ENCODE data around the gene SMIM32. TPM values are rescaled to one million over a fixed set of nuclear protein-coding genes. Genes with fewer than 3 reads are reported as not detected.

SMIM32 gene
- total RNA-seq, 6 donors from 2014 or later: not detected

DNA sequence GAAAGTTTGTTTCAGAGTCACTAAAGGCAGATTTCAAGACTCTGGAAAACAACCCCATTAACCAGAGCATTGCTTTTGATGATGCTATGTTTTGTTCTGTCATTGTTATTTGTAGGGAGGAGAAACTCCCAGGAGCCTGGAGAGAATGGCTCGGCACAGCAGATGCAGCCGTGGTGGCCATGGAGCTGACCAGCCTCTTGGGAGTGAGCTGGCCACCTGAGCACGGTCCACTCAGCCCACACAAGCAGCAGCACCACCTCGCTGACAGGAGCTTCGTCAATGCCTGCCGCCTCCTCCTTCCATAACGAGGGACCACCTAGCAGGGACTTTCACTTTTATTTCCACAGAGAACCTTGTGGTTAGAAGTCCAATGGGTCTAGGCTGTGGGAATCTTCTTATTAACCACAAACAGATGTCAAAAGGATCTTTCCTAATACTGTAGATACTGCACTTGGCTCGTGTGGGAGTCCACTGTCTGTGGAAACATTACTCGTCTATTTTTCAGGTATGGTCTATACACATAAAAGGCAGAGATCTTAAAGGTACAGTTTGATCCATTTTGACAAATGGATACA, 21.0 kb upstream of the SMIM32 start:
- no peaks in the 10 kb centered on the region for H3K4me1 ChIP-seq
- no peaks in the 10 kb centered on the region for H3K9me3 ChIP-seq
- no peaks in the 10 kb centered on the region for H3K36me3 ChIP-seq
- ATAC-seq (ENCODE audit: low FRiP score in 2 of 2) (no peak), DNase-seq (peak in 1 of 2 donors; percentile 25)
- no peaks in the 10 kb centered on the region for H3K27me3 ChIP-seq
- no peak overlapping the region for H3K4me3 ChIP-seq
- no peak overlapping the region for H3K27ac ChIP-seq
- TF ChIP-seq, protein P1, sequence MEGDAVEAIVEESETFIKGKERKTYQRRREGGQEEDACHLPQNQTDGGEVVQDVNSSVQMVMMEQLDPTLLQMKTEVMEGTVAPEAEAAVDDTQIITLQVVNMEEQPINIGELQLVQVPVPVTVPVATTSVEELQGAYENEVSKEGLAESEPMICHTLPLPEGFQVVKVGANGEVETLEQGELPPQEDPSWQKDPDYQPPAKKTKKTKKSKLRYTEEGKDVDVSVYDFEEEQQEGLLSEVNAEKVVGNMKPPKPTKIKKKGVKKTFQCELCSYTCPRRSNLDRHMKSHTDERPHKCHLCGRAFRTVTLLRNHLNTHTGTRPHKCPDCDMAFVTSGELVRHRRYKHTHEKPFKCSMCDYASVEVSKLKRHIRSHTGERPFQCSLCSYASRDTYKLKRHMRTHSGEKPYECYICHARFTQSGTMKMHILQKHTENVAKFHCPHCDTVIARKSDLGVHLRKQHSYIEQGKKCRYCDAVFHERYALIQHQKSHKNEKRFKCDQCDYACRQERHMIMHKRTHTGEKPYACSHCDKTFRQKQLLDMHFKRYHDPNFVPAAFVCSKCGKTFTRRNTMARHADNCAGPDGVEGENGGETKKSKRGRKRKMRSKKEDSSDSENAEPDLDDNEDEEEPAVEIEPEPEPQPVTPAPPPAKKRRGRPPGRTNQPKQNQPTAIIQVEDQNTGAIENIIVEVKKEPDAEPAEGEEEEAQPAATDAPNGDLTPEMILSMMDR (IDR thresholded peaks at IDR 0.05): no peak
- no peak for TF ChIP-seq POLR2AphosphoS5 (IDR thresholded peaks at IDR 0.05)
- no peak for TF ChIP-seq EP300 (IDR thresholded peaks at IDR 0.05)
- TF ChIP-seq POLR2A (IDR thresholded peaks at IDR 0.05): no peak
- WGBS, 2 donors: 60 to 75% methylated on average over 6 to 9 of the region's 9 CpGs

DNA sequence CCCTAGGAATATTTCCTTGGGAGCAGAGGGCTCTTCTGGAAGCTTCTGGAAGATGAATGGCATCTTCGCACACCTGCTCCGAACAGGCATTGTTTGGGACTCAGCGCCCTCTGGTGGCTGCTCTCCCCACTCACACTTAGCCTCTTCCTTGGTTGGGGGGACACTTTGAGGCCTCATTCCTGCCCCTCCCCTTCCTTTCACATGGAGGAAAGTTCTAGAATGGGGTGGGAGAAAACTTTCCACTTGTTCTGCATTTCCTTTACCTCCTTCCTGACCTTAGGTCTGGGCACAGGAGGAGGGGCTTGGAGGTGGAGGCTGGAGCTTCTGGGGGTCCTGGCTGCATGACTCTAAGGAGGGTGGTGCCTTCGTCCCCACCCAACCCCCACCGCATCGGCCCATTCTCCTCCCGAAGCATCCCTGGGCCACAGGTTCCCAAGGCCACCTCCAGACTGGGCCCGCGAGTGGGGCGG, 19.3 kb upstream of the SMIM32 start:
- Histone ChIP-seq H3K27ac (no peak overlapping the region), H3K4me1 (no peaks in the 10 kb centered on the region), H3K9me3 (no peaks in the 10 kb centered on the region), H3K4me3 (no peak overlapping the region), H3K36me3 (no peaks in the 10 kb centered on the region), H3K27me3 (no peaks in the 10 kb centered on the region)
- DNase-seq (peak; percentile 36 to 46), ATAC-seq (ENCODE audit: low FRiP score in 2 of 2) (peak in 1 of 2 donors; percentile 55)
- TF ChIP-seq, protein P1 (IDR thresholded peaks at IDR 0.05): peak; percentile 71 to 85 (median 74)
- TF ChIP-seq POLR2AphosphoS5 (IDR thresholded peaks at IDR 0.05): no peak
- 52 to 59% methylated on average over 10 of the region's 10 CpGs for WGBS, 2 donors

DNA sequence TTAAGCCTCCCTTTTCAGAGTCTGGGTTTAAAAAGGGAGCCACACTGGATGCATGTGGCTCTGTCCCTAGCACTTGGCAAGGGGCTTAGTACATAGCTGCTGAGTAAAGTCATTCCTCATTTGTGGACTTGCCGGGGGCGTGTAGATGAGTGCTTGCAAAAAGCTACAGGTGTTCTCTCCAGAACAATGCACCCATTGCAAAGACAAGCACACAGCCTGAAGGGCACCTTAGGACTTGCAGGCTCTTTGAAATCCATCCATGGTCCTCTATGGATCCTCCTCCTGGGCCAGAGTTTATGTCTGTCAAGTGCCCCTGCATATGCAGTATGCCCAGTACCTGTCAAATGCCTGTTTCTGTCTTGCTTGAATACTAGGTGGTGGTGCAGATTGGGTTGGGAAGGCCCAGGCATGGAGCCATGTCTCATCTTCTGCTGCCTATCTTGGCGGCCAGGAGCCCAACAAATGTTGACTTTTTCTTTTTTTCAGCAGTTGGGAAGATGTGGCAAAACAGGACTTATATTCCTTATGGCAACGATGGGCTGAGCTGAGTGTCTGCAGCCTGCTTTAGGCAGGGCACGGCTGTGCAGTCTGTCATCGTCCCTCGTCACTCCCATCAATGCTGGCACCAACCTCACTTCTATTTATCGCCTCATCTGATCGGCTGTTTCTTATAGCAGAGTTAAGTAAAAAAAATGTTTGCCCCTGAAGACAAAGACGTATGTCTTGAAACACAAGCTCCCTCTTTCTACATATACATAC, 18.5 kb upstream of the SMIM32 start:
- no peak overlapping the region for H3K4me3 ChIP-seq
- no peaks in the 10 kb centered on the region for H3K27me3 ChIP-seq
- H3K36me3 ChIP-seq: no peaks in the 10 kb centered on the region
- no peaks in the 10 kb centered on the region for H3K4me1 ChIP-seq
- ATAC-seq (ENCODE audit: low FRiP score in 2 of 2) (no peak), DNase-seq (no peak)
- no peaks in the 10 kb centered on the region for H3K9me3 ChIP-seq
- no peak for TF ChIP-seq EP300 (IDR thresholded peaks at IDR 0.05)
- TF ChIP-seq, protein P1 (IDR thresholded peaks at IDR 0.05): no peak
- no peak for TF ChIP-seq POLR2A (IDR thresholded peaks at IDR 0.05)
- TF ChIP-seq POLR2AphosphoS5 (IDR thresholded peaks at IDR 0.05): no peak
- H3K27ac ChIP-seq: no peak overlapping the region
- WGBS, 2 donors: 81 to 86% methylated on average over 10 of the region's 10 CpGs

DNA sequence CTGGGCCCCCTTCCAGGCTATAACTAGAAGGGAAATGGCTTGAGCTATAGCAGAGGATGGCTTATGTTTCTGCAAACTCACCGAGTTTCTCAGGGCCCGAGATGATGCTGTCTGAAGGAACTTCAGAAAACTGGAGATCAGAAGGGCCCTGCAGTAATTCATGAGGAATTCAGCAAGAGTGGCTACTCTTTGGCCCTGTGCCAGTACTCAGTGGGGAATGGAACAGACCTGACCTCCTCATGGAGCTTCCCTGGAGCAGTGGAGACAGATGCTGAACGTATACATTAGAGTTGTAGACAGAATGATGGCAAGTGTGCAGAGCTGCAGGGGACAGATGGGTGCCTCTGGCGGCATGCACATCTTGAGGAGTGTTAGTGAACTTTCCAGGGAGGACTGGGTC, 17.3 kb upstream of the SMIM32 start:
- DNase-seq (no peak), ATAC-seq (ENCODE audit: low FRiP score in 2 of 2) (no peak)
- no peaks in the 10 kb centered on the region for H3K4me1 ChIP-seq
- no peak for TF ChIP-seq POLR2AphosphoS5 (IDR thresholded peaks at IDR 0.05)
- no peak for TF ChIP-seq EP300 (IDR thresholded peaks at IDR 0.05)
- TF ChIP-seq, protein P1 (IDR thresholded peaks at IDR 0.05): no peak
- H3K4me3 ChIP-seq: no peak overlapping the region
- 68 to 78% methylated on average over 4 of the region's 4 CpGs for whole genome bisulfite sequencing, 2 donors
- no peaks in the 10 kb centered on the region for H3K36me3 ChIP-seq
- H3K27ac ChIP-seq: no peak overlapping the region
- H3K9me3 ChIP-seq: peaks cover 0 to 2% (median 0%) of the 10 kb centered on the region in 4 donors
- H3K27me3 ChIP-seq: no peaks in the 10 kb centered on the region

Data from upper lobe of left lung (tissue), 6 donors.